Right renal cortex interstitium (tissue), 3 donors: Measurements from ENCODE around the gene GRIPAP1. TPM values are rescaled to one million over a fixed set of nuclear protein-coding genes. Genes with fewer than 3 reads are reported as not detected.
"Not testable (repeated sequence)": the region's sequence is repeated elsewhere in the genome, so short reads cannot be mapped to it uniquely, and the experiment has no call there.

Experiments
- DNase-seq, 3 donors: peaks; one replicate each; pipeline ENCODE4 v3.0.0-alpha.2; 2013; ENCODE audit warnings: low read depth in 3 of 3, low spot score in 2 of 3
- polyA plus RNA-seq, 3 donors: library from polyadenylated mRNA; unstranded; fragments of 120-200 nt; gene quantifications; one replicate each; pipeline ENCODE4 v1.2.1, GENCODE V29; 2013; ENCODE audit not compliant: insufficient read length in 3 of 3

GRIPAP1 gene
- polyA plus RNA-seq, 3 donors, result 40.6 to 50.6 (median 45.8) TPM

DNA sequence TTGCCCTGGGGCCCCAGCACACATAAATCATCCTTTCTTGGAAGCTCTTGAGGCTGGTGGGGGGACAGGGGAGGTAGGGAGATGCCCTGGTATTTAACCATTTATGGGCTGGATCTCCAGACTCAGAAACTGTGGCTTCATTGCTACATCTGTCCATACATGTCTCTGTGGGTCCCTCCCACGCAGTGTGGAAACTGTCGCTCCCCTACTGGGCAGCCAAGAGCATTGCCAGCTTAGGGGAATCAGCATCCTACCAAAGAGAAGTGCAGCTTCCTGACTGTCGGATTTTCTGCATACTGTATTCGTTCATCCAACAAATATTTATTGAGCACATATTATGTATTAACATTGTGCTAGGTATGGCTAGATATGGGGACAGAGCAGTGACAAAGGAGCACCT lies 3.7 kb downstream of the GRIPAP1 start:
- no peak for DNase-seq

DNA sequence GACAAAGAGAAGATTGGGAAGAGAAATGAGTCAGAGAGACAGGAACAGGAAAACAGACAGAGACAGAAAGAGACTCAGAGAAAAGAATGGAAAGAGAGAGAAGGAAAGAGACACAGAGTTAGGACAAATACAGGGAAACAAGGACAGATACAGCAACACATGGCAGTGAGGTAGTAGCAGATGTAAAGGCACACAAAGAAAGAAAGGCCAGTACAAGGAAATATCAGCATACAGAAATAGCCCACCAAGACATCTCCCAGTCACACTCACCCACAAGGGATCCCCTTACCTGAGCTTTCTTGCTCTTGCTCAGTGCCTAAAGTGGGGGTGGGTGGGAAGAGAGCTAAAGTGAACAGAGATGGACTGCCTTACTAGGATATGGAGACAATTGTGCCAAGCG lies 4.2 kb downstream of the GRIPAP1 start:
- no peak for DNase-seq

DNA sequence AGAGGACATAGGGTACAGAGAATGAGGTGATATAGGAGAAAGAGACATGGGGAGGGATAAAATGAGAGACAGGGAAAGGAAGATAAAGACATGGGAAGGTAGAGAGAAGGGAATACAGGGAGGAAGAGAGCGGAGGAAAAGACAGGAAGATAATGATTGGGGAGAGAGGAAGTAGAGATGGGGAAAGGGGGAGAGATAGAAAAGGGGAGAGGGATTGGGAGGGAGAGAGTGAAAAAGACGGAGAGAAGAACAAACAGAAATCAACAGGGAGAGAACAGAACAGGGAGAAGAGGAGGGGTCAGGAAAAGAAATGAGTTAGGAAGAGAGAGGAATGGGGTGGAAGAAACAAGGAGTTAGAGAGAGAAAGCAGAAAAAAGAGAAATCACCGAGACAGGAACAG lies 4.6 kb downstream of the GRIPAP1 start:
- no peak for DNase-seq

DNA sequence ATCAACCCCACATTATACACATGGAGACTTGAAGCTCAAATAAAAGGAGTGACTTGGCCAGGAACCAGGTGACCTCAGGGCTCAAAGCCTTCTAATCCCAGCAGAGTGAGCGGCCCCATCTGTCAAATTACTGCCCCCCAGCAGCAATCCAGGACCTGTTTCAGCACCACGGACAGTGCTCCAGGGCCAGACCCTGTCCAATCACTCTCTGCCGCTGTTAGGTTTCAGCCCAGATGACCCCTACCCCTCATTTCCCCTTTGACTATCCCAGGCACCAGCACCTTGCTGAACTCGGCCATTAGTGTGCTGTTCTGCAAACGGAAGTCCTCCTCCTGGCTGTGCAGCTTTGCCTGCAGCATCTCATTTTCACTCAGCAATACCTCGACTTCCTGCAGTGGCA lies 5.1 kb downstream of the GRIPAP1 start:
- no peak for DNase-seq

DNA sequence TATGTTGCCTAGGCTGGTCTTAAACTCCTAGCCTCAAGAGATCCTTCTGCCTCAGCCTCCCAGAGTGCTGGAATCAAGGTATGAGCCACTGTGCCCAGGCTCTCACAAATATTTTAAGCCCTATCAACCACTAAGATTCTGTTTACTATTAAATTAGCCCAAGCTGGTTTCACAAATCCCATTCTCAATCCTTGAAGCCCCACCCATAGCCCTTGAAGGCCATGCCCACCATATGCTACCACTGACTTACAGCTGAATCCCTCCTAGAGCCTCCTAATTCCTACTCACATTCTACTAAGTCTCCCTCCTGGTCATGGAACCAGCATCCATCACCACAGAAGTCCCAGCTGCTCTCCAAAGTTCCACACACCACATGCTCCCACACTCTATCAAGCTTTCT lies 9.7 kb downstream of the GRIPAP1 start:
- no peak for DNase-seq

DNA sequence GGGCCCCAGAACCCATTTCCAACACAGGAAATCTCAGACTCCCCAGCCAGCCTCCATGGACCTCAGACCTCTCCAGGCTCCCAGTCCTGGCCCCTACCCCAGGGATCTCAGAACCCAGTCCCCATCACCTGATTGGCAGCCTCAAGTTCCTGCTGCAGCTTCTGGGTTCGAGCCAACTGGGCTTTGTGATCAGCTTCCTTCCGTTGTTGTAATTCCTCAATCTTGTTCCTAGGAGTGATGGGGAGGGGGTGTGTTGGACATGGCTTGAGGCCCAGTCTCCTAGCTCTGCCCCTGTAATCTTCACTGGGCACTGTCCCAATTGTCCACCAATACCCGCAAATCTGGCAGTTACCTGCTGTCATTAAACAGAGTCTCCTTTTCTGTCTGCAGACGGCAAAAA lies 12.6 kb downstream of the GRIPAP1 start:
- no peak for DNase-seq

DNA sequence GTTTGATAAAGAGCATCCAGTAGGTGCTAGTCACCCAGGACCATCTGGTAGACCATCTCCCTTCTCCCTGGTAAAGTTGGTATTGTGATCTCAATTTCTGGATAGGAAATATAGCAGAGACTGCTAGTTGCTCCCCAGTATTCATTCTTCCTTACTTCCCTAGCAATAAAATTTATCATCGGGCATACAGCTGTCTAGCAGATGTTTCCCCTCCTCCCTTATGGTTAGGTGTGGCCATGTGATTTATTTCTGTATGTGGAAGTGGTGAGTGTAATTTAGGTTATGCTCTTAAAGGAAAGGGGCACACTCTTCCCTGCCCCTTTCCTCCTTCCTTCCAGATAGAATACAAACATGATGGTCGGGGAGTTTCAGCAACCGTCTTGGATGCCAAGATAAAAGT lies 18.2 kb downstream of the GRIPAP1 start:
- no peak for DNase-seq

DNA sequence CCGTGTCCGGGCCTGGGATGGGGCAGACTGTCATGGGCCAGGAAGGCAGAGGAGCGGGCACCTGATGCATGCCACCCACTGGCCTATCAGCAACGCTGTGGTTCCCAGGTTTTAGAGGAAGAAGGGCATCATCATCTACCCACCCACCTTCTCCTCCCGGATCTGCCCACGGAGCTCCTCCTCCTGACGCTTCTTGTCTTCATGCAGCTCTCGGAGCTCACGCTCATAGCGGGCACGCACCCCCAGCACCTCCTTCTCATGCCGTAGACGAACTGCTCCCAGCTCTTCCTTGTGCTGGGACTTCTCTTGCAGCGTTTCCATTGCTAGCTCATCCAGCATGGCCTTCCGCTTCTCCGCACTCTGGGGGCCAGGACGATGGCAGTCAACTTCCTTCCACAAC lies 19.0 kb downstream of the GRIPAP1 start:
- DNase-seq, result no peak

DNA sequence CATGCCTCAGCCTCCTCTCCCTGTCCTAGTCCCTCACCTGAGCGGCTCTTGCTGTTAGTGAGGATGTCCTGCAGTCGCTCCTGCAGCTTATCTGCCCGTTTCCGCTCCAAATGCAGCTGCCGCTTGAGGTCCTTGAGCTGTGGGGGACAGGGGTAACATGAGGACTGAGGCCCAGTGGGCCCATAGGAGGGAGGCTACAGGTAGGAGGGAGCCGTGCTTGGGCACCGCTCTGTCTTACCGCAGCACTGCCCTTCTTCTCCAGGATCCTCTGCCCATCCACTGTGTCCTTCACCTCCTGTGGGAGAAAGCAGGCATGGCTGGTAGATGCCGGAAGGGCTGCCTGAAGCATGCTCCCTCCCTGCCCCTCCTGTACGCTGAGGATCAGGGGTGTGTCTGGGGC lies 20.9 kb downstream of the GRIPAP1 start:
- DNase-seq, result no peak

DNA sequence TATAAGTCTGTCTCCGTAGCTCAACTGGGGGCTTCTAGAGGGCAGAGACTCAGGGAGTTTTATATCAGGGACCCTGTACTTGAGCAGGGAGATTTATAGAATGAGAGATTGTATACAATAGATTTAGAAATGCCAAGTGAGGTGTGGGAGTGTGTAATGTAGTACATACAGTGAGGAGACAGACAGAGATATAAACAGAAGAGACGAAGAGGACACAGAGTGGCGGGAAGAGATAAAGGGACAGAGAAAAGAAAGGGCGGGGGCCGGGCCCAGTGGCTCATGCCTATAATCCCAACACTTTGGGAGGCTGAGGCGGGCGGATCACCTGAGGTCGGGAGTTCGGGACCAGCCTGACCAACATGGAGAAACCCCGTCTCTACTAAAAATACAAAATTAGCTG lies 21.7 kb downstream of the GRIPAP1 start:
- not testable (repeated sequence) for DNase-seq

DNA sequence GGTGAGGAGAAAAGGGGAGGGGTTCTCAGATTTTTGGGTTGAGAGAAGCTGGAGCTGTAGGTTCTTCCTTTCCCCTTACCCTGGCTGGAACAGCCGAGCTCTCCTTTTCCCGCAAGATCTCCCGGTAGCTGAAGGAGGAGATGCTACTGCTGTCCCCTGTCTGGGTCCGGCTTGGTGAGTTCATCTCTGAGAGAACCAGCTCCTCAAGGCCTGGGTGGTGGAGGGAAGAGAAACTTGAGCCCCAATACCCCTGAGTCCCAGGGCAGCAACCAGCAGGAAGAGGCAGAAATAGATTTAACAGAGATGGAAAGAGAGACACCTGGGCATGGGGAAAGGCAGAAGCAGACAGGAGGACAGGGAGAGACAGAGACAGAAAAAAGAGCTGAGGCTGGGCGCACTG lies 23.8 kb downstream of the GRIPAP1 start:
- DNase-seq, result no peak

DNA sequence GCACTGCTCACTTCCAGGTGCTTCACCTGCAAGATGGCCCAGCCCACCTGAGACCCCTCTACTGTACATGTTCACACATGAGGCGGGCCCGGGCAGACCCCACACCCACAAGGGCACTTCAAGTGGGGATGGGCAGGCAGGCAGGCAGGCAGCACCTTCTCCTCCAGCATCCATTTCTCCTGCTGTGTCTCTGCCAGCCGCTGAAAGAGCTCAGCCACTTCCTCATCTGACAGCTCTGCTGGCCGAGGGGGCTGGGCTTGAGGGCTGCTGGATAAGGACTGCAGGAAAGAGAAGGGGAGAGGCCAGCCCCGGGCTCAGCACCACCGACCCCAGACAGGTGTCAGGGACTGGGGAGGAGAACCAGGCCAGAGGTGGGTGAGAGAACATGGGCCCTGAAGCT lies 26.0 kb downstream of the GRIPAP1 start:
- DNase-seq, result no peak

DNA sequence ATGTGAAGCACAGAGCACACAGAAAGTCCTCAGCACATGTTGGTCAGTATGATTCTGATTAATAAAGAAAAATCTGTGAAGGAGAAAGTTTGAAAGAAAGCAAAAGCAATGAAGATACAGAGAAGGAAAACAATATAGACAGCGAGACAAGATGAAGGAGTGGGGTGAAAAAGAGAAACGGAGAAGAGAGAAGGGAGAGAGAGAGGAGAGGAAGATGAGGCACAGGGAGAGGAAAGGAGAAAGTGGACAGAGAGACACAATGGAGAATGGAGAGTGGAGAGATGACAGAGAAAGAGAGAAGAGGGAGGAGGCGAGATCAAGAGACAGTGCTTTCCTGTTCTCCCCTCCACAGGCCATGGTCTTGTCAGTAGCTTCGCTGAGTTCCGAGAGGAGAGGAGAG lies 26.5 kb downstream of the GRIPAP1 start:
- DNase-seq, result no peak

DNA sequence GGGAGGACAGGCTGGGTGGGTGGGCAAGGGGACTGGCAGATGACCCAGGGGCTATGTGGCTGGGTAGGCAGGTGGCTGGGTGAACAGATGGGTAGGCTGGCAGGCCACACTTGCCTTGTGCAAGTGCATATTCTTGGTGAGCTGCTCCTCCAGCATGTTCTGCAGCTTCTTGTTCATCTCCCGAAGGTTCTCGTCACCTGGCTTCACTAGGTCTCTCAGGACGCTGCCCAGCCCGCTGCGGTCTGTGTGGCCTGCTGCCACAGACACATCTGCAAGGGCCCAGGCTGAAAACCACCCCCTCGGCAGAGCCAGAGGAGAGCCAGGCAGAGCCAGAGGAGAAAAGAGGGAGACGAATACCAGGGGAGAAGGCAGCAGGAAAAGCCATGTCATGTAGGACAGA lies 27.0 kb downstream of the GRIPAP1 start:
- no peak for DNase-seq

DNA sequence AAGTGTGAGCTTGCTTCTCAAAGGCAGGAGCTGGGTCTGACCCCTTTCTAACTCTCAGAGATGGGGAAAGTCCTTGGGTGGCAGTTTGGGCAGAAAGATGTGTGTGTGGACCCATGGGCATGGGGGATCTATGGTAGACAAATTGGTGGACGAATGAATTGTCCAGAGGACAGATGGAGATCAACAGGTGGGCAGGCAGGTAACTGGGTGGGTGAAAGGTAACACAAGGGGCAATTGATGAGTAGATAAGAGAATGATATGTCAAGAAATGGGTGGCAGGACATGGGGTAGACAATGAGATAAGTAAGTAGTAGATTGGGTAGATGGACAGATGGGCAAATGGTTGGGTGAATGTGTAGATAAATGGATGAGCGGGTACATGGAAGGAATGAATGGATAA lies 27.5 kb downstream of the GRIPAP1 start:
- no peak for DNase-seq

DNA sequence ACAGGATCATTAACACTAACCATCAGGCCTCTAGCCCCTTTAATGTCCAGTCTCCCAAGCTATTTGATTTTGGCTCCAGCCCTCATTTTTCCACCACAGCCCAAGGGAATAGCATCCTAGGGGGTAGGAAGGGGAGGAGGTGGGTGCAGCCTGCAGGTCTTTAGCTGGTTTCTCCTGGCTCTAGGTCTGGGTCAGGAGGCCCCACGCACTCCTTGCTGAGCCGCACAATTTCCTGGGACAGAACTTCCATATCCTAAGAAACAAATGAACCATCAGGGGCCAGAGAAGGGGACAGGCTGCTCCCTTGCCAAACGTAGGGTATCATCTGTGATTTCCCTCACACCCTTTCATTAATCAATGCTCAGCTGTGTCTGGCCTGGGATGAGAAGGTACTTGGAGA lies 28.0 kb downstream of the GRIPAP1 start:
- DNase-seq, result no peak

DNA sequence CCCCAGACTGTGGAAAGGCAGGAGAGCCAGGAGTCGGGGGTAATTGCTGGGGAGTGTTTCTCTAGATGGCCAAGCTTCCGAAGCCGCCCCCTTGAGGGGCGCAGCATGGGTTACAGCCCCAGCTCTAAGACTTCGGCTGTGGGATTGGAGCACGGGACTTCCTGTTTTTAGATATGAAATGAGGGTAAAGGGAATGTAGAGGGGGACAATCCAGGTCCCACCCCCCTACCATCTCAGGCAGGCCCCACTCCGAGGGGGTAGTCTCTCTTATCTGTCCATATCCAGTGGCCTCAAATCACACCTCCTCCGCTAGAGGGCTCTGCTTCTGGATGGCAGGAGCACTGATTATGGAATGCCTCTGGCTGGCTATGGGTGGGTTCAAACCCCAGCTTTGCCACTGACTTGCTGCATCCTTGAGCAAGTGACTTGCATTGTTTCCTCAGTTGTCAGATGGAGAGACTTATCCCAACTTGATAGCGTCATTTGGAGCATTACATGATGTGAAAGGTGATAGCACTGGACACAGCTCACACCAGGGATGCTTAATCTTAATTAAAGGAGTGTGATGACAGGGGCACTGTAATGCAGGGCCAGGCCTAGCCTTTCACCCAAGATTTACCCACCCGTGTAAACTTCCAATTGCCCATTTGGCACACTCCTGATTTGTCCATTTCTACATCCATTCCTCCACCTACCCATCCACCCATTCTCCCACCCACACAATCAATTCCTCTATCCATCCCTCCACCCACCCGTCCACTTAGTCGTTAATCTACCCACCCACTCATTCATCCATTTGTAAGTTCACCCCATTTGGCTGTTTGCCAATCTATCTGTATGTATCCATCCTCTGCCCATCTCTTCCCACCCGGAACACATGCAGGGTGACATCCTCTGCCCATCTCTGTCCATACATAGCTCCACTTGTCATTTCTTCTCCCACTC lies 29.6 kb downstream of the GRIPAP1 start:
- no peak for DNase-seq

DNA sequence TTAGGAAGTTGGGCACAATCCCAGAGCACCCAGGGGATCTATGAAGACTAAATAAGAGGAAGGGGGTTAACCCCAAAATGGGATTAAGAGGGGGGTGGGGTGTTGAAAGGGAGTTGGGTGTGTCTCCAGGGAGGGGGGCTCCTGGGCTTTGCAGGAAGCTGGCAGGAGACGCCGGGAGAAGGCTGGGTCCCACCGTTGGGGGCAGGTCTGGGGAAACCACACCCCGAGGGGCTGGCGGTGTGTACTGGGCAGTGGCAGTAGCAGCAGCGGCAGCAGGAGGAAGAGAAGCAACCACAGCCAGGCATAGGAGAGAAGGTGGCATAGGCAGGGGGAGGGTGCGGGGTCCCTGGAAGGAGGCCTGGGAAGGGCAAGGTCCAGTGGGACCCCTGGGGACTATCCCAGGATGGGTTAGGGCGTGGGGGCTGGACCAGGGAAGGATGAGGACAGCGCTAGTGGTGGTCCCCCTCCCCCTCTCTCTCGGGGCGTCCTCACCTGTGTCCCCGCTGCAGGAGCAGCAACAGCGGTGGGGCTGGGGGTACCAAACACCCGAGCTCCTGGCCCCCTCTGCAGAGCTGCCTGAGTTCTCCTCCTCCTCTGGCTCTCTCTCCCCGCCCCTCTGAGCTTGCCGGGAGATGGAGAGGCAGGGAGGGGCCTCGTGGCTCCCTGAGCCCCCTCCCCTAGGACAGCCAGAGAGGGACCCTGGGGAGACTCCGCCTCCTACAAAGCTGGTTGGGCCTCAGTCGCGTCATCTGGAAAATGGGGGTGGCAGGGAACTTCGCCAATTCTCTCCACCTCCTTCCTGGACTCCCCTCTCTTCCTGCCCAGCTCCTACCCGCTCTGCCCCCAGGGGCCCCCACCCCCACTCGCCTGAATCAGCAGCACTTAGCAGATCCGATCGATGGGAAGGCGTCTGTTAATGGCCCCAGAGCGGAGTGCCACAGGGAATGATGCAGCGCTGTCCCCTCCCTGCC lies 30.5 kb downstream of the GRIPAP1 start, which contains the start of gene KCND1:
Gene KCND1, minus strand, starts transcription at position 596 of the 971 bp plus-strand sequence. CDS start 1,573 bp downstream, outside the sequence.
- DNase-seq, result no peak

DNA sequence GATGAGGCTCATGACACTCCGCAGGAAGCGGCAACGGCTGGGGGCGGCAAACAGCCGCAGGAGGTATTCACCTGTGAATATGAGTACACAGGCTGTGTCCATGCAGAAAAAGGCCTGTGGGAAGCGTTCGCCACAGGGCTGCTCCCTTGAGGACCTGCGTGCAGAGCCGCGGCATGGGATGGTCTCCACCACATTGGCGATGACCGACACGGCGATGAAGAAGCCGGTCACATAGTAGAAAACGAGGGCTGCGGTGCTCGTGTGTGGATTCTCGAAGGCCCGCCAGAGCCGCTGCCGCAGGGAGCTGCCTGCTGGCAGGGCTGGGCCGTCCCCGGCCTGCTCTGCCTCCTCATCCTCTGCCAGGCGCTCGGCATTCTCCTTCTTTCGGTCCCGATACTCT lies 32.6 kb downstream of the GRIPAP1 start:
- no peak for DNase-seq

DNA sequence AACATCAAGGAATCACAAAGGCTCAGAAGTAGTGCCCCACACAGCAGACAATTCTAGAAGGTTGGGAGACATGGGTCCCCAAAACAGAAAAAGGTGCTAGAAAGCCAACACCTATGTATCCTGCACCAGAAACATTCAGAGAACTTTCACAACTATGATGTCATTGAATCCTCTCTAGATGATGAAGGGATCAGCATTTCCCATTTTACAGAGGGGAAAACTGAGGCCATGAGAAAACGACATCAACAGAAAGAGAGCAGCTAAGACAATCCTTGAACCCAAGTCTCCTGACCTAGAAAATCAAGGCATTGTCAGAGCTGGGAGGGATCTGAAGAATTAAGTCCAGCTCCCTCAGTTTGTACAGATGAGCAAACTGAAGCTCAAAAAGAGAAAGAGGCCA lies 33.7 kb downstream of the GRIPAP1 start:
- DNase-seq, result no peak

DNA sequence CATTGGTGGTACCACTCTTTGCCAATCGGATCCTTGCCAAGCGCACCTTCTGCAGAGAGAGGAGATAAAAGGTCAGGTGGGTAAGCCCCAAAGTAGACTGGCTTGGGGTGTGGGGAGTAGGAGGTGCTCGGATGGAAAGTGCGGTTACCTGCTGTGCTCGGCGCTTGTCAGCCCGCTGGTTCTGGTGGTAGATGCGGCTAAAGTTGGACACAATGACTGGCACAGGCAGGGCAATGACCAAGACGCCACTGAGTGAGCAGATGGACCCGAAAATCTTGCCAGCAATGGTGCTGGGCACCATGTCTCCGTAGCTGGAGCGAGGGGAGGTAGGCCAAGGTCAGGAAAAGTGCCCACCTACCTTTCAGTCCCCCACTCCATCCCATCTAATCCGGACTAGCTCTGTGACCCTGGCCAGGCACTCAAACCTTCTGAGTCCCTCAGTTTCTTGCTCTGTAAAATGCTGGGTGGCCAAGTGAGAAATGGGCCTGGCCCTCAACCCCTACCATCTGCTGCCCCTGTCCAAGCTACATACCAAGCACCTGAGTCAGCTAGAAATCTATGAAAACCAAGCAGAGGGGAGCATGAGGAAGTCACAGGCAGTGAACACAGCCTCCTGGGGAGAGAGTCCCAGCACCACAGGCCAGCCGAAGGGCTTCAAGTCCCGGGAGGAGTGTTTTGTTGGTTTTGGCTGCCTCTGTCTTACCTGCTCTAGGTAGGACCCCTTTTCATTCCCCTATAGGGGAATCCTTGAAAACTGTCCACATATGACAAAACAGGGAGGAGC lies 35.1 kb downstream of the GRIPAP1 start:
- no peak for DNase-seq
